Measurements from ENCODE around the gene MAP3K14.
"Not testable (repeated sequence)": the region's sequence is repeated elsewhere in the genome, so short reads cannot be mapped to it uniquely, and the experiment has no call there.

Gene MAP3K14
- 4.5 to 52.3 (median 19.1) reads per million in 17 experiments for total RNA-seq

DNA sequence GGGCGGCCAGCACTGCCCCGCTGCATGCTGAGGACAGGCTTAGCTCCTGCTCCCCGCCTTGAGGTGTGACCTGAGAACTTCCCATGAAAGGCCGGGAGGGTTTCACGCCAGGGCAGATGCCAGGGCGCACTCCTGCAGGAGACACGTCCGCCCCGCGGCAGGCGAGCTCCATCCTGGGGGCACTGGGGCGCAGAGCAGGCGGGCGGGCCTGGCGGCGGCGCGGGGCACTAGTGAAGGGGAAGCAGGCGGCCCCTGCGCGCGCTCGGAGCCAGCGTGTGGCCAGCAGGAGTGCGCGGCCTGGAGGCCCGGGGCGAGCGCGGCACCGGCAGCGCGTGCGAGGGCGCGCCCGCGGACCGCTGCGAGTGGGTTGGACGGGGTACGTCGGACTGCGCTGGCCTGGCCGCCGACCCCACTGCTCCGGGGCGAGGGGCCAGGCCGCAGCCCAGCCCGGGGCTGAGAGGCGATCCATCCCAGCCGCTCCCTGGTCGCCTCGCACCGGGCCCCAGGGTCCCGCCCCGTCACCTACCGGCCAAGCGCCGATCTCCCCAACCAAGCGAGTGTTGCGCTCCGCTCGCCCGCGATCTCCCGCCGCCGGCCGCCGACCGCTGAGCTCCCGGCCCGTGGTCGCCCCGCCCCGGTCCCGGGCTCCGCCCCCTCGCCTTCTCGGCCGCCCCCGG, at the start of gene MAP3K14:
TSS of gene MAP3K14 (minus strand) at position 587 of the 677 bp plus-strand sequence. CDS start 26,275 bp downstream, outside the sequence.
- DNase-seq = peak; percentile 86 to 95 (median 90)

DNA sequence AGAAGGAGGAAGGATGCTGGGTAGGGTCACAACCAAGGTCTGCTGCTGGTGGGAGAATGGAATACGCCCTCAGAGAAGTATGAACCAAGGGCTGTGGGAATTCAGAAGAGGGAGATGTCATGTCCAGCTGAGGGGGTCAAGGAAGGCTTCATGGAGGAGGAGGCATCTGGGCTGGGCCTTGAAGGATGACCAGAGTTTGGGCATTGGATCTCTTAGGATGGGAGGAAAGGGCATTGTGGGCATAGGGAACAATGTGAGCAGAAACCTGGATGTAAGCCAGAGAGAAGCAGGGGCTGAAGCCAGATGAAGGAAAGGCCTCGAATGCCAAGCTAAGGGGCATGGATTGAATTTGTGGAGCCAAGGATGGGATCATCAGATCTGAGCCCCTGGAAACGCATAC, 49.2 kb upstream of the MAP3K14 start:
- DNase-seq = no peak

DNA sequence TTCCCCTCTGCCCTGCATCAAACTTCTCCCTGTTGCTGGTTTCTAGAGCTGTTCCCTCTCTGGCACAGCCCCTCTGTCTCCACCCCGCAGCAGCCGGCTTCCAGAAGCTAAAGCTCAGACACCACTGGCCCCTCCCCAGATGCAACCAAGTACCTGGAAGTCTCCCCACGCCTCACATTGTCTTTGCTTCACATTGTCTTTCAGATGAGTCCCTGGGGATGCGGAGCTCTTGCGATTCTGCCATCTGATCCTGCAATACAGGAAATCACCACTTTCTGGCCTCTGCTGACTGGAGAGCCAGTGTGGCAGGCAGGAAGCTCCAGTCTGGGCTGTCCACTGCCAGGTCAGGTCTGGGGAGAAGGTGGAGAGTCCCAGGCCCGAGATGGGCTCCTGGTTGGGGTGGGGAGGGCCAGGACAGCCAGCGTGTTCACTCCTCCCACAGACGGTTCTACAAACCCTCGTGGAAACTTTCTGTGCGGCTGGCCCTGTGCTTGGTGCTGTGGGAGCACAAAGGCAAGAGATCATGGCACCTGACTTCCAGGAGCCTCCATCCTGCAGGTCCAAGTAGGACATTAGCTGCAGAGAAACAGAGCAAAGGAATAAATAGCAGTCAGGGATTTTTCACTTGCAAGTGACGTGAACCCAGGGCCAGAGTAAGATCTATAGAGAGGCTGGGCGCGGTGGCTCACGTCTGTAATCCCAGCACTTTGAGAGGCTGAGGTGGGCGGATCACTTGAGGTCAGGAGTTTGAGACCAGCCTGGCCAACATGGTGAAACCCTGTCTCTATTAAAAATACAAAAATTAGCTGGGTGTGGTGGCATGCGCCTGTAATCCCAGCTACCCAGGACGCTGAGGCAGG, 47.9 kb upstream of the MAP3K14 start:
- DNase-seq = peak in 1 of 4 experiments; percentile 27

DNA sequence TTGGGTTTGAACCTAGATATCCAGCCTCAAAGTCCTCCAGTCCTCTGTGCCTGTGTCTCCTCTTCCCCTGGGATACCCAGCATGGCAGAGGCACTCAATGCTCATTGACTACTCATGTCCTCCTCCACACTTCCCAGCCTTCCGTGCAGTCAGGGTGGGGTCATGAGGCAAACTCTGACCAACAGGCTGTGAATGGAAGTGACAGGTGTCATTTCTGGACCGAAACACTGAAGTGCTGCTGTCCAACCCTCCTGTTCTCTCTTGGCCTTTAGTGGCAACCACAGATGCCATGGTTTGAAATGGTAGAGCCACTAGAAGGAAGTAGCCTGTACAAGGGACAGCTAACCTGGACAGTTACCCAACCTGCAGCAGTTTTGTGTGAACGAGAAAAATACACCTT, 46.7 kb upstream of the MAP3K14 start:
- no peak for DNase-seq

DNA sequence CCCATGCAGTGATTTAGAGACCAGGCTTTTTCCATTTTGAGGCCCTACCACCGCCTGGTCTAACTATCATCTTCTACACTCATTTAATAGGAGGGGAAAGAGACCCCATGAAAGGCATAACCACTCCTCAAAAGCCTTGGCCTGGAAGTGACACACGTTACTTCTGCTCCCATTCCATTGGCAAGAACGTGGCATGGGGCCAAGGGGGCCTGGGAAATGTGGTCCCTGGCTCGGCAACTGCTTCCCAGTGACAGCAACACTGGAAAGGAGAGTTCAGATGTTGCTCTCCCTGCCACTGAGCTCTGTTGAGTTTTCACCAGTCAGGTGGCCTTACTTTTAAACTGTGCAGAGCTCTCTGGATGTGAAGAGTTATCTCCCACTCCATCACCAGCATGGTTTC, 45.2 kb upstream of the MAP3K14 start:
- DNase-seq = no peak

DNA sequence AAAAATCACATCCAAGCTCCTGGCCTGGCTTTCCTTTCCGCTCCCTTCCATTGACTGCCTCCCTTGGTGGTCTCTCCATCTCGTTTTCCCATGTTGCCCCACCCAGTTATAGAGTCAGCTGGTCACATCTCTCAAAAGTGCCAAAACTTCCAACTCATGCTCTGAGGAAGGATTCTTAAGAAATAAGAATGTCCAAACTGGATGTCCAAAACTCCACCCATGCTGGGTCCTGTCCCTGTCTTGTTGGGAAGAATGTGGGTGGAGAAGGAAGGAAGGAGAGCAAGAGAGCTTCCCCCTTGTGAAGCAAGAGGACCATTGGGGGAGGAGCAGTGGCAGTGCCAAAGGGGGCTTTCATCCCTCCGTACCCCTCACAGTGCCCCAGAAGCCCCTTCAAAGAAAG, 44.6 kb upstream of the MAP3K14 start:
- no peak for DNase-seq

DNA sequence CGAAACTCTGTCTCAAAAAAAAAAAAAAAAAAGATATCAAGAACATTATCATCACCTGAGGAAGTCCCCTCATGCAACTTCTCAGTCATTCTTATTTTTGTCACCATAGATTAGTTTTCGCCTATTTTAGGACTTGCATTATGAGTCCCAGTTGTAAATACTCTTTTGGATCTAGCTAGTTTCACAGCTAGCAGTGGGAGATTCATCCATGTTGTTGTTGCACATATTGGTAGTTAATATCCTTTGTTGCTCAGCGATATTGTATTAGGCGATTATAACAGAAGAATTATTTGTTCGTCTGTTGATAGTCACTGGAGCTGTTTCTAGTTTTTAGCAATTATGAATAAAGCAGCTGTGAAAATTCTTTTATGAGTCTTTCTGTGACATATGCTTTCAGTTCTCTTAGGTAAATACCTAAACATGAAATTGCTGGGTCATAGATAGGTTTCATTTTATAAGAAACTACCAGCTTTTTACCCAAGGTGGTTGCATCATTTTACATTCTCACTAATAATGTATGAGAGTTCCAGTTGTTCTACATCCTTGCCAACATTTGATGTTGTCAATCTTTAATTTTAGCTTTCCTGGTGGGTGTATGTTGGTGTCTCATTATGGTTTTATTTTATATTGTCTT, 40.7 kb upstream of the MAP3K14 start:
- DNase-seq = no peak

DNA sequence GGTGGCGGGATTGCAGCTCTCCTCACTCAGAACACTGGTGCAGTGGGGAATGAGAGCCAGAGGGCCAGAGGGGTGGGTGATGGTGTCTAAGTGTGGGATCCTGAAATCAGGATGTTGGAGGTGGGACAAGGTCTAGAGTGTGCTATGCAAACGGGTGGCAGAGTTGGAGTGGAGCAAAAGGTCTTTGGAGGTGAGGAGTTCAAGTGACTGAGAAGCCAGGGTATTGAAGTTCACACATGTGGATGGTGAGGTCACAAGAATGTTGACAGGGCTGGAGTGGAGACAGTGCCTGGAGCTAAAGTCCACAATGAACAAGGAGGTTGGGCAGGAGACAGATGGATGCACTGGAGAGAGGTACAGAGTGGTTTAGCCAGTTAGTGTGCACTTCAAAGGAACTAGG, 38.3 kb upstream of the MAP3K14 start:
- DNase-seq = no peak

DNA sequence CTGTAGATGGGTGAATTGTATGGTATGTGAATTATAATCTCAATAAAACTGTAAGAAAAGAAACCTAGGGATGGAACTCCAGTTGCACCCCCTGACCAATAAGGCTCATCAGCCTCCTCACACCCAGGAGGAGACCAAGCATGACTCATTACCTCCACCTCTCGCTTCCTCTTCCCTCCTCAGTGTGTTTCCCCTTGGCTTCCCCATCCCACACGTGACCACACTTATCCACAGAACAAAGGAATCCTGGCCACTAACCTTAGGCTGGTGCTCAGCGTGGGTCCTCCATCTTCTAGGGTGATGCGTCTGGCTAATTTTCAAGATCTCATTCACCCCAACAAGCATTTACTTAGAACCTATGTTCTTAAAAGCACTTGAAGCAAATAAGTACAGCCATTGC, 36.2 kb upstream of the MAP3K14 start:
- DNase-seq = peak; percentile 45 to 80 (median 72)

DNA sequence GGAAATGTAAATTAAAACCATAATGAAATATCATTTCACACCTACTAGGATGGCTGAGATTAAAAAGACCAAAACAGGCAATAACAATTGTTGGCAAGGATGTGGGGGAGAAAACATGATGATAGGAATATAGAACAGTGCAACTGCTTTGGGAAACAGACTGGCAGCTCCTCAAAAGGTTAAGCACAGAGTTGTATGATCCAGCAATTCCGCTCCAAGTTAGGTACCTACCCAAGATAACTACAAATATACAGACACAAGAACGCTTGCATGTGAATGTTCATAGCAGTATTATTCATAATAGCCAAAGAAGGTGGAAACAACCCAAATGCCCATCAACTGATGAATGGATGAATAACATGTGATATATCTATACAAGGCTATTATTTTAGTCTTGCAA, 35.0 kb upstream of the MAP3K14 start:
- no peak for DNase-seq

DNA sequence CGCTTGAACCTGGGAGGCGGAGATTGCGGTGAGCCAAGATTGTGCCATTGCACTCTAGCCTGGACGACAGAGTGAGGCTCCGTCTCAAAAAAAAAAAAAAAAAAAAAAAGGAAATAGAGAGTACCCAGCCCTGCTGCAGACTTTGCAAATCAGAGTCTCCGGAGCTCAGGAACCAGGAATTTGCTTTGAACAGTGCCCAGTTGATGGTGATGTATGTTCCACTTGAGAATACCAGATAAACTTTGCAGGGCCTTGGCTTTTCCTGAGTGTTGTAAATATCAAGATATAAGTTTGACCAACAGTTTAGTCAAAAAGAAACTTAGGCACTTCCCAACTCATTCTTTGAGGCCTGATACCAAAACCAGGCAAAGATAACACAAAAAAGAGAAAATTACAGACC, 30.6 kb upstream of the MAP3K14 start:
- DNase-seq = peak in 1 of 4 experiments; percentile 10

DNA sequence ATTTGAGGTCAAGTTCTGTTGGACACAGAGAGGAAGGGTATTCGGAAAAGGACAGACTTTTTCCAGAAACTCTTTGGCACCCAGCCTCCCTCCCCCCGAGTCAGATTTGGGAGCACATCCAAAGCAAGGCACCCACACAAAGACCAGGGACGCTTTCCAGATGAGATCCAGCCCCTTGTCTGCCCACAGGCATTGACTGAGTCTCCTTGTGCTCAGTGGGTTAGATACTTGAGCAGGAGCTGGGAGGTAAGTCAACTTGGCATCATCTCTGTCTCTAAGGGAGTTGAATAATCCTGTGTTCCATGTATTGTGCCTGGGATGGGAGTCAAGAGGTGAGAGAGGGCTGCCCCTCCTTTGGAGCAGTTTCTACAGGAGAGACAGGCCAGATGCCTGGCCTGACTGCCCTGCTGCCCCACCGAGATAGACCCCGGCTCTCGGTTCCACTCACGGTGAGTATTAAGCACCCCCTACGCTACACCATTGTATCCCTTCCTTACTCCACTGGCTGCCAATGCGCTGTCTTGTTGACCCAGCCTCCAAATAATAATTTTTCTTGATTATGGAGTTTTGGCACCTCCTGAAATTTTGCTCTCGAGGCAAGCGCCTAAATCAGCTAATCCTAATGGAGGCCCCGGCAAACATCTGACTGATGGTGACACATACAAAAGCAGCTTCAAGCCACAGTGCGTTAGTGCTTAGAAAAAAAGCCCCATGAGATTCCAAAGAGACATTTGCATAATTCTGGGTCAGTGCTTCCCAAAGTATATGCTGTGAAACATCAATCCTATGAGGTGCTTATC, 29.6 kb upstream of the MAP3K14 start:
- no peak for DNase-seq

DNA sequence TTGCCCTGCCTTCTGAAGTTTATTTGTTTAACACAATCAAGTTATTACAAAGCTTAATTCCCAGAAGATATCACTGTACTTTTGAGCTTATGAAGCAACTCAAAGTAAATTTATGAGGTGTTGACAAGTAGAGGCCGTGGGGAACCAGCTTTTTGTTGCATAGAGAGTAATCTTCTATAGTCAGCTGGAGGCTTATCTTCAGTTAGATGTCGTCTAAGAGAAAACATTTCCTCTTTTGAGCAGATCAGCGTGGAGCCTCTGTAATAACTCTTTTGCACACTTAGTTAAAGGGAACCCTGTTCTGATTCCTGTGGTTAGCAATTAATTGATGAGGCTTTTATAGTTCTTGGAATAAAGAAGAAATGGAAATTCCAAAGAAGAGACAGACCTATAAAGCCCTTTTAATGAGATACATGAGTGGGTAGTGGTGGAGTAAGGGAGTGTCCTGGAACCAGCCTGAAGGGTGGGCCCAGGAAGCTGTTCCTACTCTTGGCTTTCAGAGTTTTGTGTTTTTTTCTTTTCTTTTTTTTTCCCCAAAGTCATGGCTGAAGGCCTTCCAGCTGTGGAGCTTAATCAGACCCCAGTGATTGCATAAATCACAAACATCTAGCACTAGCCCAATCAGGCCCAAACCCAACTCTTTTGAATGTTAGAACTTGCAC, 28.9 kb upstream of the MAP3K14 start:
- DNase-seq = peak; percentile 25 to 56 (median 38)

DNA sequence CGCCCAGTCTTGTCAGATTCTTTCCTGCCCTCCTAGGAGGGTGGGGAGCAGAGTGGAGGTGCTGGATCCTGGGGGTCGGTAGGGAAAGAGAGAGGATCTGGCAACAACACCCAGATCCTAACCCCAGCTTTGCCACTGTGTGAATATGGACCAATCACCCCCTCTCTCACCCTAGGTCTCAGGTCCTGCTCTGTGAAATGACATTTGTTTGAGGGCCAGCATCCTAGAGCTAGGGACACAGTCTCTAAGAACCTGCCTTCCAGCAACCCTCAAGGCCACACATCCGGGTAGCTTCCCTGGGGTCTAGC, 28.4 kb upstream of the MAP3K14 start:
- no peak for DNase-seq

DNA sequence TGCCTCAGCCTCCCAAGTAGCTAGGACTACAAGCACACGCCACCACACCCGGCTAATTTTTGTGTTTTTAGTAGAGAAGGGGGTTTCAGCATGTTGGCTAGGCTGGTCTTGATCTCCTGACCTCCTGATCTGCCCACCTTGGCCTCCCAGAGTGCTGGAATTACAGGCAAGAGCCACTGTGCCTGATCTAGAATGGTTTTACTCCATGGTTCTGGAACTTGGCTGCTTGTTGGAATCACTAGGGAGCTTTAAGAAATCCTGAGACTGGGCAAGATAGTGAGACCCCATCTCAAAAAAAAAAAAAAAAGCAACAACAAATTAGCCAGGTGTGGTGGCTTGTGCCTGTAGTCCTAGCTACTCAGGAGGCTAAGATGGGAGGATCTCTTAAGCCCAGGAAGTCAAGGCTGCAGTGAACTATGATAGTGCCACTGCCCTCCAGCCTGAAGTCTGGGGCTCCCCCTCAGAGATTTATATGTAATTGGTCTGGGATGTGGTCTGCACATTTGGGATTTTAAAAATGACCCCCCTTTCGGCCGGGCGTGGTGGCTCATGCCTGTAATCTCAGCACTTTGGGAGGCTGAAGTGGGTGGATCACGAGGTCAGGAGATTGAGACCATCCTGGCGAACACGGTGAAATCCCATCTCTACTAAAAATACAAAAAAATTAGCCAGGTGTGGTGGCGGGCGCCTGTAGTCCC, 27.3 kb upstream of the MAP3K14 start:
- DNase-seq = not testable (repeated sequence)

DNA sequence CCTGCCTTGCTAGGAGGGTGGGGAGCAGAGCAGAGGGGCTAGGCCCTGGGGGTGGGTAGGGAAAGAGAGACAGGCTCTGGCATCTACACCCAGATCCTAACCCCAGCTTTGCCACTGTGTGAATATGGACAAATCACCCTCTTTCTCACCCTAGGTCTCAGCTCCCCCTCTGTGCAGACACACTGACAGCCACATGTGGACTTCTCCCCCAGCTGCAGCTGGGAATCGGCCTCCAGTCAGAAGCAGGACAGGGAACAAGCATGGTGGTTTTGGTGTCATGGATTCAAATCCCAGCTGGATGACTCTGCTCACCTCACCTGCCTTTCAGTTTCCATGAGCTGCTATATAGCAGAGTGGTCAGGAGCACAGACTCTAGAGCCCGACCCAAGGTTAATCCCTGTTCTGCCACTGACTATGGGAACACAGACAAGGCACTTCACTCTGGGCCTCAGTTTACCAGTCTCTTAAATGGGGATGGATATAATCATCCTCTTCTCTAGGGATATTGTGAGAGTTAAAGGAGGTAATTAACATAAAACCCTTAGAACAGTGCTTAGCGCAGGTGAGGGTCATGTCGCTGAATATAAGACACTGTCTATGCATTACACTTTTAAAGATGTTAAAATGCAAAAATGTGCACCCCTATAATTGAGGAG, 26.2 kb upstream of the MAP3K14 start:
- DNase-seq = no peak

DNA sequence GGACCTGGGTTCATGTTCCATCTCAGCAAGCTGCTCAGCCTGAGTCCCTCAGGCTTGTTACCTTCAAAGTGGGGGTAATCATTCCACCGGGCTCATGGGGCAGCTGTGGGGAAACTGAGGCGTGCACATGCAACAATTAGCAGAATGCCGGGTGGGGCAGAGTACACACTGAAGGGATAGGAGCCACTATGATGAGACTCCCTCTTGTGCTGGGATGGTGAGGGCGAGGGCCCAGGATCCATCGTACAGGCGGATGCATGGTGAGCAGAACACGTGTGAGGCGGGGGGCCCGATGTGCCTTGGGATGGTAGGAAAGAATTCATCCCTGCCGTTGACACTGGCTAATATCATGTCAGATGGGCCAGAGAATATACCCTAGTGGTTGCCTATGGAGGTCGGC, 25.5 kb upstream of the MAP3K14 start:
- DNase-seq = no peak

DNA sequence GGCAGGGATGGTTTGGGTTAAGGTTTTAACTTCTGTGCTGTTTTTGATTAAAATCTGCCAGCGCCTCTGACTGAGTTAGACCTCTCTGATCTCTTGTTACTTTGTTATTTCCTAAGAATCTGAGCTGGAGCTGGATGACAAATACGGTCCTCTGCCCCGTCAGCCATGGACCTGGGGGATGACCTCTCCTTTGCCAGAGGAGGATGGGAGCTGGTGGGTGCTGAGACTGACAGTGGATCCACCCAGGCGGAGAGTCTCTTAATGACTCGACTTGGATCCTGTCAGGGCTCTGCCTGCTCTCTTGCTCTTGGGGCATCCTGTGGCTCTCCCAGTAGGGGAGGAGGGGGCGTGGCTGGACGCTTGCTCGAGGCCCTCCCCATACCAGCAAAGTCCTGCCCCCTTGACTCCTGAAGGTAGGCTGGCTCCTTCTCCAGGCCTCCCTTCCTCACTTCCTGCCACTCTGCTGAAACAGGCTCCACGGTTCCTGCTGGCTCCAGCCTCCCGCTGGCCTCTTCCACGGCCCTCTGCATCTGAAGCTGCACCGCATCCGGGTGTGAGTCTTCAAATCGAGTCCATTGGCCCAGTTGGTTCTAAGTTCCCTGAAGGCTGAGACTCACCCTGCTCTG, 24.8 kb upstream of the MAP3K14 start:
- no peak for DNase-seq

DNA sequence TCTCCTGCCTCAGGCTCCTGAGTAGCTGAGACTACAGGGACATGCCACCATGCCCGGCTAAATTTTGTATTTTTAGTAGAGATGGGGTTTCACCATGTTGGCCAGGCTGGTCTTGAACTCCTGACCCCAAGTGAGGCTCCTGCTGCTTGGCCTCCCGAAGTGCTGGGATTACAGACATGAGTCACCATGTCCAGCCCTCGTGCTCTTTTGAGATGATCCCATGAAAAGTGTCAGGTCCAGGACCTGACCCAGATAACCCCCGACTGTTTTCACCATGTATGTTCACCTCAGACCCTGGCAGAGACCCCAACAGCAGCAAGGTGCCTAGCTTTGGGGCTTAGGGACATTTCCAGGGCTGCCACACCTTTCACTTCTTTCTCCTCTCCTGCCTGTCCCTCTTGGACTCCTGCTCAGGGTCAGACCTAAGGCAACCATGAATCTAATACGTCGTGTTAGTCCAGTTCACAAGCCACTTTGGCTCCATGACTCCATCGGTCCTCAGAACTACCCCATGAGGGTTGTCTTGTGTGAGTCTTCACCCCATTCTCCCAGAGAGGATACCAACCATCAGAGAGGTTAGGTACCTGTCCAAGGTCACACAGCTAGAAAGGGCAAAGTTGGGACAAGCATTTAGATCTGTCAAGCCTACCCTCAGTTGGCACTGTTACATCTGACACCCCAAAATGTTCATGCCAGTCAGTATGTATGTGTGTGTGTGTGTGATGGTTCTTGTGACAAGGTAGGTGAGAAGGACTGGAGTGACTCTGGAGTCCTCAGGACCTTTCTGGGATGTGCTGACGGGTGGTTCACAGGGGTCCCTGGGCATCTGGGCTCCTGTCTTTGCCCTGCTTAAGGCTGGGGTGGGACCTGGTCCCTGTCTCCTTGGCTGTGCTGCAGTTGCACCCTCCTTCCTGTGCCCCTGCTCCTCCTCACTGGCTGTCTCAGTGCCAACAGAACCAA, 23.1 kb upstream of the MAP3K14 start:
- DNase-seq = no peak
